ENCODE data around the gene HAT1.

- TF ChIP-seq CTCF (IDR thresholded peaks at IDR 0.05) (no peak), POLR2A (IDR thresholded peaks at IDR 0.05) (no peak)
These were observed 62.8 kb downstream of the HAT1 start for GRCh38 chr2:171985076-171985475.
